ENCODE measurements around the gene TSPAN14. TPM values are rescaled to one million over a fixed set of nuclear protein-coding genes. Genes with fewer than 3 reads are reported as not detected.
A peak's percentile ranks its signal among the peaks of the same experiment; 100 is the strongest.

TSPAN14 gene
- total and polyA plus RNA-seq, 2 of the 13 experiments (the other 11 are each of a cell fraction or from before 2014, with no cell fraction given) = 24.1 to 80.6 TPM

GRCh38 chr10:80454513-80455460, 677 bp downstream of the TSPAN14 start (continued):
- TF ChIP-seq PREB (CRISPR knock-in tag; IDR thresholded peaks at IDR 0.05) = no peak
- TF ChIP-seq ARID3A (IDR thresholded peaks at IDR 0.05; ENCODE audit: low read depth, low read length) = no peak
- no peak for TF ChIP-seq ARID2 (CRISPR knock-in tag; IDR thresholded peaks at IDR 0.05; ENCODE audit: borderline replicate concordance)
- TF ChIP-seq FOXK1 (CRISPR knock-in tag; IDR thresholded peaks at IDR 0.05; ENCODE audit: borderline replicate concordance, low read depth) = no peak
- no peak for TF ChIP-seq SMAD1 (CRISPR knock-in tag; IDR thresholded peaks at IDR 0.05; ENCODE audit: borderline replicate concordance, low read depth)
- TF ChIP-seq SRY (CRISPR knock-in tag; IDR thresholded peaks at IDR 0.05) = peak; percentile 43; the same call in 1 of the 2 replicates
- no peak for TF ChIP-seq HOMEZ (CRISPR knock-in tag; IDR thresholded peaks at IDR 0.05; ENCODE audit: low read depth)
- peak; percentile 26 for TF ChIP-seq ZNF18 (CRISPR knock-in tag; IDR thresholded peaks at IDR 0.05; ENCODE audit: insufficient replicate concordance)
- no peak for TF ChIP-seq RAD51 (IDR thresholded peaks at IDR 0.05; ENCODE audit: borderline replicate concordance)
- TF ChIP-seq ZSCAN22 (CRISPR knock-in tag; IDR thresholded peaks at IDR 0.05) = no peak
- no peak for TF ChIP-seq CSRNP1 (CRISPR knock-in tag; IDR thresholded peaks at IDR 0.05)
- no peak for TF ChIP-seq KAT8 (CRISPR knock-in tag; IDR thresholded peaks at IDR 0.05)
- TF ChIP-seq ZKSCAN1 (IDR thresholded peaks at IDR 0.05; ENCODE audit: low read length) = no peak
- TF ChIP-seq CENPT (CRISPR knock-in tag; IDR thresholded peaks at IDR 0.05; ENCODE audit: low read depth) = no peak
- no peak for TF ChIP-seq ZNF33B (CRISPR knock-in tag; IDR thresholded peaks at IDR 0.05)
- no peak for TF ChIP-seq ZNF552 (CRISPR knock-in tag; IDR thresholded peaks at IDR 0.05; ENCODE audit: borderline replicate concordance)
- no peak for TF ChIP-seq ZNF513 (CRISPR knock-in tag; conservative IDR thresholded peaks at IDR 0.05)
